HG03354 (cell line): ENCODE results near the gene NFATC1.
A peak's percentile ranks its signal among the peaks of the same experiment; 100 is the strongest.
"Not testable (repeated sequence)": the region's sequence is repeated elsewhere in the genome, so short reads cannot be mapped to it uniquely, and the experiment has no call there.

Source experiments
- ATAC-seq: cut with Tn5 transposase; IDR thresholded peaks from one replicate; pipeline ENCODE4 v1.9.1; 2021; ENCODE audit warnings: mild to moderate bottlenecking; ENCODE audit not compliant: unreplicated experiment, poor library complexity, severe bottlenecking

Gene NFATC1

GRCh38 chr18:79495591-79496071 lies 99.9 kb downstream of the NFATC1 start:
- no peak for ATAC-seq

- no peak for ATAC-seq
These were observed 100.7 kb downstream of the NFATC1 start for GRCh38 chr18:79496237-79496977.

GRCh38 chr18:79496978-79497637 lies 101.4 kb downstream of the NFATC1 start:
- ATAC-seq: peak; percentile 50

GRCh38 chr18:79497638-79498081 lies 101.9 kb downstream of the NFATC1 start:
- ATAC-seq: peak; percentile 80

- no peak for ATAC-seq
These were observed 102.9 kb downstream of the NFATC1 start for GRCh38 chr18:79498662-79499061.

GRCh38 chr18:79501006-79501405 lies 105.3 kb downstream of the NFATC1 start:
- no peak for ATAC-seq

GRCh38 chr18:79502782-79503181 lies 107.1 kb downstream of the NFATC1 start:
- no peak for ATAC-seq

GRCh38 chr18:79503406-79503805 lies 107.7 kb downstream of the NFATC1 start:
- no peak for ATAC-seq

- no peak for ATAC-seq
These were observed 108.3 kb downstream of the NFATC1 start for GRCh38 chr18:79504034-79504433.

- ATAC-seq: not testable (repeated sequence)
These were observed 108.8 kb downstream of the NFATC1 start for GRCh38 chr18:79504495-79504894.

- not testable (repeated sequence) for ATAC-seq
These were observed 109.7 kb downstream of the NFATC1 start for GRCh38 chr18:79505465-79505864.

GRCh38 chr18:79506191-79507075 lies 110.7 kb downstream of the NFATC1 start:
- peak; percentile 52 for ATAC-seq

GRCh38 chr18:79507076-79507545 lies 111.4 kb downstream of the NFATC1 start:
- peak; percentile 52 for ATAC-seq

- peak; percentile 20 for ATAC-seq
These were observed 112.1 kb downstream of the NFATC1 start for GRCh38 chr18:79507546-79508480.

- ATAC-seq: no peak
These were observed 113.1 kb downstream of the NFATC1 start for GRCh38 chr18:79508565-79509535.

- ATAC-seq: no peak
These were observed 113.8 kb downstream of the NFATC1 start for GRCh38 chr18:79509536-79509930.

- no peak for ATAC-seq
These were observed 114.4 kb downstream of the NFATC1 start for GRCh38 chr18:79510046-79510685.
